Natural killer cell (primary cell): ENCODE measurements around the gene LCN15. TPM values are rescaled to one million over a fixed set of nuclear protein-coding genes. Genes with fewer than 3 reads are reported as not detected.

Experiments used
- ATAC-seq, 3 donors: fragments of 150-1000 bp in 2 of 3; fragments of 200-7000 bp in 1 of 3; cut with Tn5 transposase; 1 replicate in 1 of 3; 2 replicates in 2 of 3; pipeline ENCODE4 v1.10.0; 2021; ENCODE audit warnings: mild to moderate bottlenecking in 2 of 3, moderate library complexity in 2 of 3
- DNase-seq, 2 donors: peaks; one replicate each; pipeline versions ENCODE4 v3.0.0 to v3.0.0-alpha.2; 2013 to 2021; ENCODE audit warnings: mixed read lengths in 1 of 2
- H3K27ac ChIP-seq: one replicate; pipeline ENCODE4 v1.5.1; 2013; ENCODE audit warnings: mild to moderate bottlenecking, low read length
- H3K27me3 ChIP-seq: one replicate; pipeline ENCODE4 v1.6.1; 2013; ENCODE audit warnings: low read length; ENCODE audit not compliant: control insufficient read depth, insufficient read depth
- H3K36me3 ChIP-seq: one replicate; pipeline ENCODE4 v1.6.1; 2013; ENCODE audit warnings: low read length; ENCODE audit not compliant: control insufficient read depth, insufficient read depth
- H3K4me1 ChIP-seq: one replicate; pipeline ENCODE4 v1.6.1; 2013; ENCODE audit warnings: low read length; ENCODE audit not compliant: control insufficient read depth, insufficient read depth
- H3K4me3 ChIP-seq: one replicate; pipeline ENCODE4 v1.5.1; 2013; ENCODE audit warnings: low read length
- H3K9me3 ChIP-seq: one replicate; pipeline ENCODE4 v1.6.1; 2013; ENCODE audit warnings: low read length; ENCODE audit not compliant: control insufficient read depth, insufficient read depth
- H3K27ac Mint-ChIP-seq, 2 donors: one replicate each; pipeline ENCODE4 v1.8.0; 2022; ENCODE audit warnings: mild to moderate bottlenecking in 2 of 2, mixed read lengths in 2 of 2, moderate library complexity in 1 of 2
- H3K27me3 Mint-ChIP-seq, 2 donors: one replicate each; pipeline ENCODE4 v1.8.0; 2022; ENCODE audit warnings: low read depth in 2 of 2, mixed read lengths in 2 of 2
- H3K36me3 Mint-ChIP-seq: one replicate; pipeline ENCODE4 v1.8.0; 2022; ENCODE audit warnings: mixed read lengths
- H3K4me1 Mint-ChIP-seq, 2 donors: one replicate each; pipeline ENCODE4 v1.8.0; 2022; ENCODE audit warnings: mixed read lengths in 2 of 2
- H3K4me3 Mint-ChIP-seq: one replicate; pipeline ENCODE4 v1.8.0; 2022; ENCODE audit warnings: mild to moderate bottlenecking, moderate library complexity, mixed read lengths
- H3K9me3 Mint-ChIP-seq, 2 donors: one replicate each; pipeline ENCODE4 v1.8.0; 2022; ENCODE audit warnings: mixed read lengths in 2 of 2
- CTCF ChIP-seq: fragments of 200-600 bp; IDR thresholded peaks from one replicate; pipeline ENCODE4 v1.8.0; 2022; ENCODE audit warnings: antibody characterized with exemption
- WGBS: methylation state at CpG from one replicate; pipeline ENCODE4 v1.1.7; 2013; ENCODE audit warnings: missing lambda C conversion rate; ENCODE audit not compliant: insufficient coverage; 5-methylcytosine and 5-hydroxymethylcytosine counted together
- intact Hi-C: fragments of 100-400 bp; cut with micrococcal nuclease; formaldehyde crosslinking; loops from one replicate; pipeline ENCODE4 v1.14.2; 2022
- total RNA-seq, 4 donors: library from RNA; stranded (reverse); fragments of 120-200 nt in 1 of 4; gene quantifications; one replicate each; pipeline versions ENCODE4 v1.2.3 to v1.2.4, GENCODE V29; 2013 to 2022

LCN15 gene
- total RNA-seq, 3 donors from 2014 or later (not counting 1 experiment from before 2014, with no cell fraction given) = not detected

- intact Hi-C loops = no loop called here
- H3K9me3 ChIP-seq = no peaks in the 10 kb centered on the region
These were observed 46.9 kb downstream of the LCN15 start for GRCh38 chr9:136717399-136717798.

GRCh38 chr9:136714893-136715274, 49.4 kb downstream of the LCN15 start:
- Histone ChIP-seq H3K36me3 (no peaks in the 10 kb centered on the region), H3K9me3 (no peaks in the 10 kb centered on the region), H3K4me3 (no peak overlapping the region), H3K27ac (no peak overlapping the region), H3K4me1 (peaks cover 24% of the 10 kb centered on the region), H3K27me3 (peaks cover 14% of the 10 kb centered on the region)
- intact Hi-C loops = no loop called here
- Mint-ChIP-seq H3K4me3 (no peak overlapping the region), H3K27ac (no peak overlapping the region), H3K36me3 (no peaks in the 10 kb centered on the region), H3K27me3 (peaks cover 24 to 29% of the 10 kb centered on the region in 2 donors), H3K9me3 (no peaks in the 10 kb centered on the region), H3K4me1 (peaks cover 6 to 7% of the 10 kb centered on the region in 2 donors)
- 36% methylated on average over 8 of the region's 8 CpGs for WGBS
- DNase-seq (no peak), ATAC-seq (no peak)
- no peak for TF ChIP-seq CTCF

More at GRCh38 chr9:136717399-136717798, 46.9 kb downstream of the LCN15 start:
- peaks cover 18% of the 10 kb centered on the region for H3K4me1 ChIP-seq
- Mint-ChIP-seq H3K36me3 (no peaks in the 10 kb centered on the region), H3K9me3 (no peaks in the 10 kb centered on the region), H3K27me3 (peaks cover 7 to 12% of the 10 kb centered on the region in 2 donors), H3K4me3 (no peak overlapping the region), H3K27ac (no peak overlapping the region), H3K4me1 (no peaks in the 10 kb centered on the region)
- peaks cover 5% of the 10 kb centered on the region for H3K36me3 ChIP-seq
- TF ChIP-seq CTCF = no peak
- no peak overlapping the region for H3K27ac ChIP-seq
- no peak for ATAC-seq
- DNase-seq = no peak
- peaks cover 14% of the 10 kb centered on the region for H3K27me3 ChIP-seq
- 87% methylated on average over 16 of the region's 16 CpGs for WGBS
- H3K4me3 ChIP-seq = no peak overlapping the region

GRCh38 chr9:136714096-136714892, 50.0 kb downstream of the LCN15 start:
- peaks cover 14% of the 10 kb centered on the region for H3K27me3 ChIP-seq
- WGBS = 47% methylated on average over 17 of the region's 17 CpGs
- H3K27ac Mint-ChIP-seq = no peak overlapping the region
- peaks cover 24 to 29% of the 10 kb centered on the region in 2 donors for H3K27me3 Mint-ChIP-seq
- no peaks in the 10 kb centered on the region for H3K36me3 ChIP-seq
- peaks cover 6 to 7% of the 10 kb centered on the region in 2 donors for H3K4me1 Mint-ChIP-seq
- no peak overlapping the region for H3K4me3 ChIP-seq
- DNase-seq (no peak), ATAC-seq (no peak)
- H3K9me3 ChIP-seq = no peaks in the 10 kb centered on the region
- H3K9me3 Mint-ChIP-seq = no peaks in the 10 kb centered on the region
- no peak overlapping the region for H3K4me3 Mint-ChIP-seq
- H3K27ac ChIP-seq = no peak overlapping the region
- H3K36me3 Mint-ChIP-seq = no peaks in the 10 kb centered on the region
- H3K4me1 ChIP-seq = peaks cover 21% of the 10 kb centered on the region
- TF ChIP-seq CTCF = no peak
- intact Hi-C loops = no loop called here
